HepG2 (cell line): Measurements from ENCODE around the gene ZBTB46.

Experiments
- ATF7 ChIP-seq, 2 experiments: fragments of 450-650 bp in 1 of 2; sonication (generic) in 1 of 2; formaldehyde crosslinking in 1 of 2; IDR thresholded peaks; 2 replicates each; pipeline versions ENCODE4 v1.4.0 to v1.6.1; 2016 to 2020; ENCODE audit warnings: antibody characterized with exemption in 1 of 2, mild to moderate bottlenecking in 1 of 2, missing genetic modification reagents in 1 of 2
- CHD2 ChIP-seq: IDR thresholded peaks from 2 replicates; pipeline ENCODE4 v1.6.1; 2011; ENCODE audit warnings: low read depth, low read length, improper control_type of control experiment
- CTCF ChIP-seq: sonication (generic); formaldehyde crosslinking; IDR thresholded peaks from 2 replicates; pipeline ENCODE4 v1.5.0; 2020; ENCODE audit warnings: mild to moderate bottlenecking, missing genetic modification reagents, moderate library complexity
- DZIP1 ChIP-seq: sonication (generic); formaldehyde crosslinking; IDR thresholded peaks from 2 replicates; pipeline ENCODE4 v1.5.0; 2020; ENCODE audit warnings: mild to moderate bottlenecking, missing genetic modification reagents
- NFATC3 ChIP-seq: sonication (generic); formaldehyde crosslinking; IDR thresholded peaks from 2 replicates; pipeline ENCODE4 v1.5.1; 2020; ENCODE audit warnings: mild to moderate bottlenecking, missing genetic modification reagents
- NR2F1 ChIP-seq, 2 experiments: fragments of 450-650 bp in 1 of 2; formaldehyde crosslinking in 1 of 2; IDR thresholded peaks; 2 replicates each; pipeline versions ENCODE4 v1.5.0 to v1.6.1; 2016 to 2020; ENCODE audit warnings: mild to moderate bottlenecking in 1 of 2, missing compliant biosample characterization in 1 of 2, missing genetic modification reagents in 1 of 2, moderate library complexity in 1 of 2
- PCBP2 ChIP-seq: fragments of 200-400 bp; formaldehyde crosslinking; optimal IDR thresholded peaks from 2 replicates; pipeline ENCODE3; 2018; ENCODE audit warnings: low read length, low read depth; ENCODE audit not compliant: poor library complexity, severe bottlenecking
- PHF8 ChIP-seq: sonication (generic); formaldehyde crosslinking; IDR thresholded peaks from 2 replicates; pipeline ENCODE4 v1.5.0; 2020; ENCODE audit warnings: missing genetic modification reagents
- POLR2A ChIP-seq, 2 experiments: IDR thresholded peaks; 2 replicates each; pipeline ENCODE4 v1.6.1; 2011; ENCODE audit warnings: low read depth in 2 of 2, low read length in 2 of 2, mild to moderate bottlenecking in 1 of 2, moderate library complexity in 1 of 2; ENCODE audit not compliant: insufficient read depth in 1 of 2
- POLR2AphosphoS5 ChIP-seq: IDR thresholded peaks from 2 replicates; pipeline ENCODE4 v1.6.1; 2012; ENCODE audit warnings: low read depth, low read length
- PRDM15 ChIP-seq: sonication (generic); formaldehyde crosslinking; IDR thresholded peaks from 2 replicates; pipeline ENCODE4 v1.4.0; 2020; ENCODE audit warnings: missing genetic modification reagents
- PTBP1 ChIP-seq: fragments of 200-400 bp; formaldehyde crosslinking; IDR thresholded peaks from 2 replicates; pipeline ENCODE4 v1.6.1; 2018; ENCODE audit warnings: low read length, low read depth; ENCODE audit not compliant: poor library complexity, severe bottlenecking
- ZNF503 ChIP-seq: sonication (generic); formaldehyde crosslinking; IDR thresholded peaks from 2 replicates; pipeline ENCODE4 v1.4.0; 2020; ENCODE audit warnings: missing genetic modification reagents
- ZNF530 ChIP-seq: sonication (generic); formaldehyde crosslinking; IDR thresholded peaks from 2 replicates; pipeline ENCODE4 v1.5.0; 2020; ENCODE audit warnings: low read depth, mild to moderate bottlenecking, missing genetic modification reagents

GRCh38 chr20:63697357-63697867 lies 133.7 kb downstream of the ZBTB46 start:
- TF ChIP-seq ATF7 (IDR thresholded peaks at IDR 0.05) (no peak), ATF7 (CRISPR knock-in tag; IDR thresholded peaks at IDR 0.05) (no peak), DZIP1 (CRISPR knock-in tag) (no peak), NR2F1 (CRISPR knock-in tag; IDR thresholded peaks at IDR 0.05) (no peak), ZNF530 (CRISPR knock-in tag) (no peak), NFATC3 (CRISPR knock-in tag) (no peak), PTBP1 (no peak), POLR2A (IDR thresholded peaks at IDR 0.05; ENCODE audit: insufficient read depth in 1 of 2, low read depth in 2 of 2, low read length in 2 of 2) (peak in 1 of 2 experiments; percentile 49; a peak in 2 of 4 replicates), PHF8 (CRISPR knock-in tag) (no peak), PRDM15 (CRISPR knock-in tag) (no peak), POLR2AphosphoS5 (no peak; the same call in 1 of the 2 replicates), CHD2 (no peak), PCBP2 (no peak), CTCF (CRISPR knock-in tag) (peak; percentile 11; the same call in 1 of the 2 replicates), ZNF503 (CRISPR knock-in tag) (no peak)
